ENCODE results near the gene BACE2. TPM values are rescaled to one million over a fixed set of nuclear protein-coding genes. Genes with fewer than 3 reads are reported as not detected.
"Not testable (repeated sequence)": the region's sequence is repeated elsewhere in the genome, so short reads cannot be mapped to it uniquely, and the experiment has no call there.

Gene BACE2
- total RNA-seq, 2 donors from 2014 or later: 0.37 to 1.4 TPM

- no peak overlapping the region for H3K4me3 Mint-ChIP-seq
- no peaks in the 10 kb centered on the region for H3K9me3 ChIP-seq (ENCODE audit: control insufficient read depth, low read length, poor library complexity, severe bottlenecking)
- ATAC-seq (no peak), DNase-seq (no peak)
- no peaks in the 10 kb centered on the region for H3K36me3 Mint-ChIP-seq (ENCODE audit: low read depth)
- H3K27me3 Mint-ChIP-seq: peaks cover 69% of the 10 kb centered on the region
- H3K27ac Mint-ChIP-seq: no peak overlapping the region
- H3K4me1 Mint-ChIP-seq: no peaks in the 10 kb centered on the region
Observed at GRCh38 chr21:41232013-41232412, 64.1 kb downstream of the BACE2 start.

DNA sequence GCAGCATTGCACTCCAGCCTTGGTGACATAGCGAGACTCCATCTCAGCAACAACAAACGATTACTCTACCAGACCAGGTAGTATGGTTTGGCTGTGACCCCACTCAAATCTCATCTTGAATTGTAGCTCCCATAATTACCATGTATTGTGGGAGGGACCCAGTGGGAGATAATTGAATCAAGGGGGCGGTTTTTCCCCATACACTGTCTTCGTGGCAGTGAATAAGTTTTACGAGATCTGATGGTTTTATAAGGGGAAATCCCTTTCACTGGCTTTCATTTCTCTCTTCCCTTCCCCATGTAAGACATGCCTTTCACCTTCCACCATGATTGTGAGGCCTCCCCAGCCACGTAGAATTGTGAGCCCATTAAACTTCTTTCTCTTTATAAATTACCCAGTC is 66.0 kb downstream of the BACE2 start:
- Mint-ChIP-seq H3K27ac (no peak overlapping the region), H3K36me3 (ENCODE audit: low read depth) (no peaks in the 10 kb centered on the region), H3K4me1 (no peaks in the 10 kb centered on the region), H3K27me3 (peaks cover 65% of the 10 kb centered on the region), H3K4me3 (no peak overlapping the region)
- DNase-seq (no peak), ATAC-seq (no peak)
- H3K9me3 ChIP-seq (ENCODE audit: control insufficient read depth, low read length, poor library complexity, severe bottlenecking): no peaks in the 10 kb centered on the region

- no peaks in the 10 kb centered on the region for H3K9me3 ChIP-seq (ENCODE audit: control insufficient read depth, low read length, poor library complexity, severe bottlenecking)
- ATAC-seq (no peak), DNase-seq (no peak)
- Mint-ChIP-seq H3K27me3 (peaks cover 60% of the 10 kb centered on the region), H3K36me3 (ENCODE audit: low read depth) (no peaks in the 10 kb centered on the region), H3K27ac (no peak overlapping the region), H3K4me3 (no peak overlapping the region), H3K4me1 (no peaks in the 10 kb centered on the region)
Observed at GRCh38 chr21:41234569-41234968, 66.6 kb downstream of the BACE2 start.

GRCh38 chr21:41235201-41235600 is 67.2 kb downstream of the BACE2 start:
- DNase-seq (no peak), ATAC-seq (no peak)
- H3K27me3 Mint-ChIP-seq: peaks cover 63% of the 10 kb centered on the region
- H3K36me3 Mint-ChIP-seq (ENCODE audit: low read depth): no peaks in the 10 kb centered on the region
- no peak overlapping the region for H3K27ac Mint-ChIP-seq
- H3K4me1 Mint-ChIP-seq: no peaks in the 10 kb centered on the region
- H3K9me3 ChIP-seq (ENCODE audit: control insufficient read depth, low read length, poor library complexity, severe bottlenecking): no peaks in the 10 kb centered on the region
- no peak overlapping the region for H3K4me3 Mint-ChIP-seq

DNA sequence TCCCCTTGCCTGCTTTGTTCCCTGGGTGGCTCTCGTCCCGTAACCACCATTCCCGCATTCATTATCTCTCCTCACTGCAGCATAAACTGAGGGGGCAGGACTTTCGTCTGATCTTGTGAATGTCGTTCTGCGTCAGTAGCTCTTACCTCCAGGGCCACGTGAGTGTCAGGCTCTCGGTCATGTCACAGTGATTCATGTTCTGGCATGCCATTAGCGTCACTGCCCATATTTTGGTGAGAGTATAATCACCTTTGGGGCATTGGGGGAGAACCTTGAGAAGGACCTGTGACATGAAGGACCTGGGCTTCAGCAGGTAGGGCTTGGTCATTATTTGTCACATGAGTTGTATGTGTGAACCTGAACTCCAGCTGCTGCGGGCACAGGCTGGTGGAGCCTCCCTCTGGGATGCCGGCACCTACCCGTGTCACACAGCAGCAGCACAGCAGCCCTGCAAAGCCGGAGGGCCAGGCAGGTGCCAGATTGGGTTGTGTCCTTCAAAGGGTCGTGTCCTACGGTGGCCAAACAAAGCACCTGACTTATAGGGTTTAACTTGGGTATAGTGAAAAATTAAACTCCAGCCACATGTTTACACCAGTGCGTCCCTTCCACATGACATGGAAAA is 68.5 kb downstream of the BACE2 start:
- H3K9me3 ChIP-seq (ENCODE audit: control insufficient read depth, low read length, poor library complexity, severe bottlenecking): no peaks in the 10 kb centered on the region
- ATAC-seq (no peak), DNase-seq (no peak)
- Mint-ChIP-seq H3K4me3 (no peak overlapping the region), H3K36me3 (ENCODE audit: low read depth) (no peaks in the 10 kb centered on the region), H3K4me1 (no peaks in the 10 kb centered on the region), H3K27me3 (peaks cover 61% of the 10 kb centered on the region), H3K27ac (no peak overlapping the region)

GRCh38 chr21:41238081-41238796 is 70.3 kb downstream of the BACE2 start:
- not testable (repeated sequence) for H3K9me3 ChIP-seq (ENCODE audit: control insufficient read depth, low read length, poor library complexity, severe bottlenecking); H3K4me1 Mint-ChIP-seq; ATAC-seq; H3K36me3 Mint-ChIP-seq (ENCODE audit: low read depth); H3K27ac Mint-ChIP-seq; H3K4me3 Mint-ChIP-seq; DNase-seq
- peaks cover 55% of the 10 kb centered on the region for H3K27me3 Mint-ChIP-seq

DNA sequence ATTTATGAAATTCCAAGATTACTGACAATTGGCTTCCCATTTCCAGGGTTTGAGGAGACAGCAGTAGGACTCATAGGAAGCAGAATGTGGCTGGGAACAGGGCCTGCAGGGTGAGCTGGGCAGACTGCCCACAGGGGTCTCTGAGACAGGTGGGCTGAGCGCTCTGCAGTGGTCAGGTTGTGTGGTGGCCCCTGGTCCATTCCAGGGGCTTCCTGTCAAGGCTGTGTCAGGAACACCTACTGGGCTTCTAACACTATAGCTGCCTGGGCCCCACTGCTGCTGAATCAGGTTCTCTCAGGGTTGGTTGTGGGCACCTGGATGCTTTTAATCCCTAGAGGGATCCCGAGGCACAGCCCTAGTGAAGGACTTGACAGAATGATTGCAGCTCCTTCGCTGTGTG is 72.1 kb downstream of the BACE2 start:
- no peak for ATAC-seq
- no peaks in the 10 kb centered on the region for H3K4me1 Mint-ChIP-seq
- H3K9me3 ChIP-seq (ENCODE audit: control insufficient read depth, low read length, poor library complexity, severe bottlenecking): no peaks in the 10 kb centered on the region

DNA sequence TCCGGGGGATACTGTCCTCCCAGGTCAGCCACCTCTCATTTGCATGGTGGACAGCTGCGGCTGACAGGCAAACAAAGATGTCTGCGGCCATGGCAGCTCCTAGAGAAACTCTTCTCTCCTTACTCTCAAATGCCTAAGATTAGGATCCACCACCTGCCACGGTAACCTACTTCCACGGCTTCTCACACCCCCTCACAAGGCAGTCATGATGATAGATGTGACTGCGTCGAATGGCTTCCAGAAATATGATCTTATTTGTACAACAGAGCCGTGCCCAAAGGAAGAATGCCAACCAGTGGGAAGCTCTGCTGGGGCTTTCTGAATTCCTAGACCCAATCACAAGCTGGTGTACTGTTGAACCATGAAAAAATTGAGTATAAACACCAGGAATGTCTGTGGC is 73.4 kb downstream of the BACE2 start:
- Mint-ChIP-seq H3K27me3 (peaks cover 48% of the 10 kb centered on the region), H3K36me3 (ENCODE audit: low read depth) (no peaks in the 10 kb centered on the region)
- DNase-seq: no peak

More for the DNA sequence above, 72.1 kb downstream of the BACE2 start:
- no peaks in the 10 kb centered on the region for H3K36me3 Mint-ChIP-seq (ENCODE audit: low read depth)
- DNase-seq: no peak
- H3K27ac Mint-ChIP-seq: no peak overlapping the region
- H3K27me3 Mint-ChIP-seq: peaks cover 53% of the 10 kb centered on the region
- no peak overlapping the region for H3K4me3 Mint-ChIP-seq

DNA sequence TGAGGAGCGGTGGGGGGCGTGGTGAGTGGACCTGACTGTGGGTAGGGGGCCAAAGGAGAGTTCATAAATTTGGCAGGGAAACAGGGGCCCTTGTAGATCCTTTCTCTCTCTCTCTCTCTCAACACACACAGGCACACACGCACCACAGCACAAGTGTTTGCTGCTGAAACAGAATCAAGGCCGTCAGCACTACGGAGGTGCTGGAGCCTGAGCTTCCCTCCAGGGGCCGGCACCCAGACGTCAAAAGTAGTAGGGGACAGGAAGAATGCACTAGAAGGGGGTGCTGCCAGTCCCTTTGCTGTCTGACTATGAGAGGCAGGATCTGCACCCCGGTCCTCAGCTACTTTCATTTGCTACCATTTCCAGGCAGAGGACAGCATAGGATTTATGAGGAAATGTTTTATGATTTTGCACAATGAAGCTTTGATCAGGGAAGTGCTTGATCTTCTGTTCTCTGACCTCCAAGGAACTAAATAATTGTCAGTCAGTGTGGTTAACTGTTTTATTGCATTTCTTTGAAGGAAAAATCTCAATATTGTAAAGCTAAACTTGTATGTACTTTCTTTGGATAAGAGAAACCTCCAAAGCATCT is 74.4 kb downstream of the BACE2 start:
- no peak for ATAC-seq
- no peak overlapping the region for H3K4me3 Mint-ChIP-seq

More for the DNA sequence above, 73.4 kb downstream of the BACE2 start:
- ATAC-seq: no peak
- H3K4me1 Mint-ChIP-seq: no peaks in the 10 kb centered on the region
- H3K4me3 Mint-ChIP-seq: no peak overlapping the region
- no peak overlapping the region for H3K27ac Mint-ChIP-seq
- H3K9me3 ChIP-seq (ENCODE audit: control insufficient read depth, low read length, poor library complexity, severe bottlenecking): no peaks in the 10 kb centered on the region

DNA sequence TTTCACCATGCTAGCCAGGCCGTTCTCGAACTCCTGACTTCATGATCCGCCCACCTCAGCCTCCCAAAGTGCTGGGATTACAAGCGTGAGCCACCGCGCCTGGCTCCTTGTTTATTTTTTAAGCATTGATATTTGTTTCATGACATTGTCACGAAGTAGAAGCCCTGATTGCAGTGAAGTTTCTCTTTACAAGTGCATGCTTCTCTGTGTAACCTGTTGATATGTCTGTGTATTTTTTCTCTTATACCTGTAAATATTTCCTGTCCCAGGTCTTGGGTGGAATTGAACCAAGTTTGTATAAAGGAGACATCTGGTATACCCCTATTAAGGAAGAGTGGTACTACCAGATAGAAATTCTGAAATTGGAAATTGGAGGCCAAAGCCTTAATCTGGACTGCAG is 75.1 kb downstream of the BACE2 start:
- no peaks in the 10 kb centered on the region for H3K9me3 ChIP-seq (ENCODE audit: control insufficient read depth, low read length, poor library complexity, severe bottlenecking)
- ATAC-seq (no peak), DNase-seq (no peak)
- Mint-ChIP-seq H3K4me1 (no peaks in the 10 kb centered on the region), H3K27me3 (peaks cover 50% of the 10 kb centered on the region), H3K27ac (no peak overlapping the region), H3K4me3 (no peak overlapping the region), H3K36me3 (ENCODE audit: low read depth) (no peaks in the 10 kb centered on the region)

More for the DNA sequence above, 74.4 kb downstream of the BACE2 start:
- DNase-seq: no peak
- no peaks in the 10 kb centered on the region for H3K4me1 Mint-ChIP-seq
- H3K27ac Mint-ChIP-seq: no peak overlapping the region
- no peaks in the 10 kb centered on the region for H3K36me3 Mint-ChIP-seq (ENCODE audit: low read depth)
- H3K9me3 ChIP-seq (ENCODE audit: control insufficient read depth, low read length, poor library complexity, severe bottlenecking): no peaks in the 10 kb centered on the region
- peaks cover 50% of the 10 kb centered on the region for H3K27me3 Mint-ChIP-seq

DNA sequence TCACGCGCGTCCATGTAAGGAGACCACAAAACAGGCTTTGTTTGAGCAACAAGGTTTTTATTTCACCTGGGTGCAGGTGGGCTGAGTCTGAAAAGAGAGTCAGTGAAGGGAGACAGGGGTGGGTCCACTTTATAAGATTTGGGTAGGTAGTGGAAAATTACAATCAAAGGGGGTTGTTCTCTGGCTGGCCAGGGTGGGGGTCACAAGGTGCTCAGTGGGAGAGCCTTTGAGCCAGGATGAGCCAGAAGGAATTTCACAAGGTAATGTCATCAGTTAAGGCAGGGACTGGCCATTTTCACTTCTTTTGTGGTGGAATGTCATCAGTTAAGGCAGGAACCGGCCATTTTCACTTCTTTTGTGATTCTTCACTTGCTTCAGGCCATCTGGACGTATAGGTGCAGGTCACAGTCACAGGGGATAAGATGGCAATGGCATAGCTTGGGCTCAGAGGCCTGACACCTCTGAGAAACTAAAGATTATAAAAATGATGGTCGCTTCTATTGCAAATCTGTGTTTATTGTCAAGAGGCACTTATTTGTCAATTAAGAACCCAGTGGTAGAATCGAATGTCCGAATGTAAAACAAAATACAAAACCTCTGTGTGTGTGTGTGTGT is 76.4 kb downstream of the BACE2 start:
- ATAC-seq; DNase-seq; H3K27ac Mint-ChIP-seq; H3K4me3 Mint-ChIP-seq; H3K9me3 ChIP-seq (ENCODE audit: control insufficient read depth, low read length, poor library complexity, severe bottlenecking); H3K4me1 Mint-ChIP-seq; H3K36me3 Mint-ChIP-seq (ENCODE audit: low read depth): not testable (repeated sequence)
- H3K27me3 Mint-ChIP-seq: peaks cover 58% of the 10 kb centered on the region

GRCh38 chr21:41245509-41246135 is 77.7 kb downstream of the BACE2 start:
- DNase-seq: no peak
- Mint-ChIP-seq H3K4me1 (peaks cover 2% of the 10 kb centered on the region), H3K27me3 (peaks cover 61% of the 10 kb centered on the region), H3K4me3 (no peak overlapping the region), H3K36me3 (ENCODE audit: low read depth) (no peaks in the 10 kb centered on the region), H3K27ac (no peak overlapping the region)
- H3K9me3 ChIP-seq (ENCODE audit: control insufficient read depth, low read length, poor library complexity, severe bottlenecking): peaks cover 2% of the 10 kb centered on the region
- no peak for ATAC-seq

- peaks cover 2% of the 10 kb centered on the region for H3K9me3 ChIP-seq (ENCODE audit: control insufficient read depth, low read length, poor library complexity, severe bottlenecking)
- Mint-ChIP-seq H3K36me3 (ENCODE audit: low read depth) (no peaks in the 10 kb centered on the region), H3K27ac (no peak overlapping the region), H3K4me3 (no peak overlapping the region), H3K27me3 (peaks cover 62% of the 10 kb centered on the region), H3K4me1 (peaks cover 2% of the 10 kb centered on the region)
- ATAC-seq: no peak
- no peak for DNase-seq
Observed at GRCh38 chr21:41246808-41247207, 78.8 kb downstream of the BACE2 start.

Measured in T-helper 17 cell (primary cell).